Progenitor cell of endocrine pancreas (in vitro differentiated cells): ENCODE measurements around the gene ASXL1. TPM values are rescaled to one million over a fixed set of nuclear protein-coding genes. Genes with fewer than 3 reads are reported as not detected.

Experiments used
- DNase-seq: peaks from one replicate; pipeline ENCODE4 v3.0.0; 2021; ENCODE audit warnings: low spot score; ENCODE audit not compliant: unreplicated experiment
- H3K27ac Mint-ChIP-seq: 2 replicates; pipeline ENCODE4 v1.8.0; 2021; ENCODE audit warnings: mild to moderate bottlenecking, moderate library complexity, mixed read lengths
- H3K27me3 Mint-ChIP-seq: 2 replicates; pipeline ENCODE4 v1.8.0; 2021; ENCODE audit warnings: mixed read lengths
- H3K36me3 Mint-ChIP-seq: 2 replicates; pipeline ENCODE4 v1.8.0; 2022; ENCODE audit warnings: mixed read lengths; ENCODE audit not compliant: insufficient read depth
- H3K4me1 Mint-ChIP-seq: 2 replicates; pipeline ENCODE4 v1.8.0; 2021; ENCODE audit warnings: low read depth, mixed read lengths
- H3K4me3 Mint-ChIP-seq: 2 replicates; pipeline ENCODE4 v1.8.0; 2021; ENCODE audit warnings: low read depth, mild to moderate bottlenecking, moderate library complexity, mixed read lengths
- H3K9me3 Mint-ChIP-seq: 2 replicates; pipeline ENCODE4 v1.8.0; 2021; ENCODE audit warnings: low read depth, mixed read lengths
- CTCF ChIP-seq: fragments of 200-600 bp; sonication (generic); IDR thresholded peaks from one replicate; pipeline ENCODE4 v1.5.0; 2021; ENCODE audit warnings: antibody characterized with exemption, mild to moderate bottlenecking; ENCODE audit not compliant: unreplicated experiment
- total RNA-seq: library from RNA; stranded (reverse); gene quantifications from 2 replicates; pipeline ENCODE4 v1.2.1, GENCODE V29; 2021

ASXL1 gene
- total RNA-seq, 1 donor from 2014 or later: 201 TPM

- Mint-ChIP-seq H3K4me1 (peaks cover 32% of the 10 kb centered on the region), H3K4me3 (no peak overlapping the region), H3K9me3 (no peaks in the 10 kb centered on the region), H3K27ac (no peak overlapping the region), H3K36me3 (peaks cover 15% of the 10 kb centered on the region), H3K27me3 (no peaks in the 10 kb centered on the region)
- DNase-seq: no peak
- TF ChIP-seq CTCF: no peak
Measured at GRCh38 chr20:32466739-32467505, 108.8 kb downstream of the ASXL1 start.

- H3K36me3 Mint-ChIP-seq: peaks cover 12% of the 10 kb centered on the region
Measured at GRCh38 chr20:32467506-32468312, 109.6 kb downstream of the ASXL1 start.

DNA sequence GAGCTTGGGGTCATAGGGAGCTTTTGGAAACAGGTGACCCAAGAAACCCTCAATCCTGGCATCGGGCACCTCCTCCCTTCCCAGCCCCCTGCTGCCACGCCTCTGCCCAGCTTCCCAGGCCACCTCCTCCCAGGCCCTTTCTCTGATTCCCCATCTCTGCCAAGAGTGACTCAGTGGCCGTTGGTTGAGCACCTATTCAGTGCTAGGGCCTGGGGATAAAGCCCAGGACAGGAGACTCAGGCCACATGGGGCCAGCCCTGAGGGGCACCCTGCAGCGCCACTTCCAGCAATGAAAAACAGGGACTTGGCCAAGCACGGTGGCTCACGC, 110.1 kb downstream of the ASXL1 start:
- no peak for DNase-seq
- H3K36me3 Mint-ChIP-seq: peaks cover 11% of the 10 kb centered on the region
- H3K4me3 Mint-ChIP-seq: no peak overlapping the region
- no peaks in the 10 kb centered on the region for H3K9me3 Mint-ChIP-seq
- no peaks in the 10 kb centered on the region for H3K27me3 Mint-ChIP-seq
- H3K27ac Mint-ChIP-seq: no peak overlapping the region
- no peak for TF ChIP-seq CTCF
- H3K4me1 Mint-ChIP-seq: peaks cover 44% of the 10 kb centered on the region

More at GRCh38 chr20:32467506-32468312, 109.6 kb downstream of the ASXL1 start:
- Mint-ChIP-seq H3K27me3 (no peaks in the 10 kb centered on the region), H3K4me1 (peaks cover 40% of the 10 kb centered on the region), H3K4me3 (no peak overlapping the region), H3K27ac (no peak overlapping the region), H3K9me3 (no peaks in the 10 kb centered on the region)
- no peak for DNase-seq
- TF ChIP-seq CTCF: no peak

DNA sequence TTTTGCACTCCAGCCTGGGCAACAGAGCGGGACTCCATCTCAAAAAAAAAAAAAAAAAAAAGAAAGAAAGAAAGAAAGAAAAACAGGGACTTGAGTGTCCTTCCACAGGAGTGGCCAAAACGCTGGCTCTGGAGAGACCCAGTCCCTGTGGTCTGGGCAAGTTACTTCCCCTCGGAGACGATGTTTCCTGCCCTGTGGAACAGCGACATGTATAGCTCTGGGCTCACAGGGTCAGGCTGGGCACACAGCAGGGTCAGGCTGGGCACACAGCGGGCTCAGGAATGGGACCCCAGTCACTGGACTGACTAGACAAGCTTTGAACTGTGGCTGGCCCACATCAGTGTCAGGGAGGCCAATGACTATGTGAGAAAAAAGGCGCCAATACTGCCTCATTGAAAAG, 110.7 kb downstream of the ASXL1 start:
- H3K4me1 Mint-ChIP-seq: peaks cover 44% of the 10 kb centered on the region
- H3K4me3 Mint-ChIP-seq: no peak overlapping the region
- DNase-seq: no peak
- peak overlapping the region; percentile 49 for H3K27ac Mint-ChIP-seq
- no peak for TF ChIP-seq CTCF
- H3K27me3 Mint-ChIP-seq: no peaks in the 10 kb centered on the region
- no peaks in the 10 kb centered on the region for H3K9me3 Mint-ChIP-seq
- H3K36me3 Mint-ChIP-seq: peaks cover 14% of the 10 kb centered on the region

DNA sequence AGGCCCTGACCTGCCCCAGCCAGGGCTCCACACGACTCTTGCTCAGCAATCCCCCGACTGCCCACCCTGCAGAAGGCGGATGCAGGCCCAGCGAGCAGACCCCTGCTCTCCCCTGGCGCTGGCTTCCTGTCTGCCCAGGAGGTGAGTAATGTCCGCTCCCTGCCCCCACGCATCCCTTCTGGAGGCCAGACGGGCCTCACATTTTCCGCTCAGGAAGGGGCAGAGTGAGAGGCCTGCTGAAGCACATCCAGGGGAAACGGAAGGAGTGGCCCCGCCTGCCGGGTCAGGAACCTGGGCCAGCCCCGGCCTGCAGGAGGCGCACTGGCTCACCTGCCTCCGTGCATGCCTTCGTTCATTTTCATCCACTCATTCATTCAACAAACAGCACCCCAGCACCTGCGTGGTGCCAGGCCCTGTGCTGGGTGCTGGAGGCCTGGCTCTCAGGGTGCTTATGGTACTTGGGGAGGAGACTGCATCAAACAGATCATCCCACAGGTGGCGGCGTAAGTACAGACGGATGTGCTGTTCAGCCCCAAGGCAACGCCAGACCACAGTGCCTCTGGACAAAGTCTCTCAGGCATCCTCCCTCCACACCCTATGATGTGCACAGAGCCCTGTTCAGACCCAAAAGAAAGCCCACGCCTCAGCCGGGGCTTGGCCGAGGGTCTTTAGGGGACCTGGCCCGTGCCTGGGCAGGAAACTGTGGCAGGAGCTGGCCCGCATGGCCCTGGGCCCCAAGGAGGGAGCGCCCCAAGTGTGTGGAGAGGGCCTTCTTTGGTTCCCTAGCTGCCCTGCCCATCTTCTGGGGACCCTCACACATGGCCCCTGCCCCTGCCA, 112.1 kb downstream of the ASXL1 start:
- peaks cover 44% of the 10 kb centered on the region for H3K4me1 Mint-ChIP-seq
- no peaks in the 10 kb centered on the region for H3K27me3 Mint-ChIP-seq
- peak overlapping the region; percentile 19 for H3K27ac Mint-ChIP-seq
- peaks cover 12% of the 10 kb centered on the region for H3K36me3 Mint-ChIP-seq
- H3K9me3 Mint-ChIP-seq: no peaks in the 10 kb centered on the region
- peak; percentile 50 for TF ChIP-seq CTCF
- no peak overlapping the region for H3K4me3 Mint-ChIP-seq
- DNase-seq: no peak
